Hippocampal formation (tissue), 2 donors: ENCODE results near the gene WASF3.
A peak's percentile ranks its signal among the peaks of the same experiment; 100 is the strongest.

Source experiments
- DNase-seq, 2 donors: peaks; one replicate each; lab custom pipeline; 2025; lab: John Stamatoyannopoulos, UW

WASF3 gene, protein sequence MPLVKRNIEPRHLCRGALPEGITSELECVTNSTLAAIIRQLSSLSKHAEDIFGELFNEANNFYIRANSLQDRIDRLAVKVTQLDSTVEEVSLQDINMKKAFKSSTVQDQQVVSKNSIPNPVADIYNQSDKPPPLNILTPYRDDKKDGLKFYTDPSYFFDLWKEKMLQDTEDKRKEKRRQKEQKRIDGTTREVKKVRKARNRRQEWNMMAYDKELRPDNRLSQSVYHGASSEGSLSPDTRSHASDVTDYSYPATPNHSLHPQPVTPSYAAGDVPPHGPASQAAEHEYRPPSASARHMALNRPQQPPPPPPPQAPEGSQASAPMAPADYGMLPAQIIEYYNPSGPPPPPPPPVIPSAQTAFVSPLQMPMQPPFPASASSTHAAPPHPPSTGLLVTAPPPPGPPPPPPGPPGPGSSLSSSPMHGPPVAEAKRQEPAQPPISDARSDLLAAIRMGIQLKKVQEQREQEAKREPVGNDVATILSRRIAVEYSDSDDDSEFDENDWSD

DNA sequence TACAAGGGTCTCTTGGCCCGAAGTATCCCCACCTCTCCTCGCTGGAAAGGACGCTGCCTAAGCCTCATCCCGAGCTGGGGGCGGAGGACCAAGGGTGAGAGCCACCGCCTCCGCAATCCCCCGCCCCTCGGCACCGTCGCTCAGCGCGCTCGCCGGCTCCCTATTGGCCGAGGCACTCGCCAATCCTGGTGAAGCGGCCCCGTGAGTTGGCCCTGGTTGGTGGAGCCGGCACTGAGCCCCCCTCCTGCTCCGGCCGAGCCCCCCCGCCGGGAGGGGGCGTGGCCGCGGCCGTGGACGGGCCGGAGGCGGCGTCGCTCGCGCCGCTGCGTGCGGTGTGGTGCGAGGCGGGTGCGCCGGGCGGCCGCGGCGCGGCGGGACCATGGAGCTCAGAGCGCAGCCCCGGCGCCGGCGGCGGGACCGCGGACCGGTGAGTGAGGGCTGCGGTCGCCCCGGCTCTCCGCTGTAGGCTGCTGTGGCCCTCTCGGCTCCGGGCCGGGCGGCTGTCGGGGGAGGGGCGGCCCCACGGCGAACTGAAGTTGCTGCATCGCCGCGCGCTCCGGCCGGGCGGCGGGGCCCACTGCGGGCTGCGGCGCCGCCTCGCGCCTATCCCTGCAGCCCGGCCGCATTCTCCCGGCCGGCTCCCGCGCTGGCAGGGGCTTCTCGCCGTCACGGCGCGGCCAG is at the start of gene WASF3:
TSS of gene WASF3 (plus strand) at position 291 of the 681 bp plus-strand sequence. CDS start 84,588 bp downstream, outside the sequence.
- DNase-seq = peak; percentile 93 to 95

DNA sequence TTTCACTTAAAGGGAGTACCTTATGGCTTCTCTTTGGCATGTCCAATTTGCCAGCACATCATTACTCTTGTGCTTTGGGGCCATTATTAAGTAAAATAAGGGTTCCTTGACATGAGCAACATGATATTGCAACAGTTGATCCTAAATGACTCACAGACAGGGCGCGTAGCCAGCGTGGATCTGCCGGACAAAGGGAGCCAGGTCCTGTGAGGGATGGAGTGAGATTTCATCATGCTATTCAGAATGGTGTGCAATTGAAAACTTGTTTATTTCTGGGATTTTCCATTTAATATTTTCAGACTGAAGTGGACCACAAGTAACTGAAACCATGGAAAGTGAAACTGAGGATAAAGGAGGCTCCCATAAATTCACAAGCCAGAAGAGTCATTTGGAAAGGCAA is 48.6 kb upstream of the WASF3 start:
- no peak for DNase-seq

DNA sequence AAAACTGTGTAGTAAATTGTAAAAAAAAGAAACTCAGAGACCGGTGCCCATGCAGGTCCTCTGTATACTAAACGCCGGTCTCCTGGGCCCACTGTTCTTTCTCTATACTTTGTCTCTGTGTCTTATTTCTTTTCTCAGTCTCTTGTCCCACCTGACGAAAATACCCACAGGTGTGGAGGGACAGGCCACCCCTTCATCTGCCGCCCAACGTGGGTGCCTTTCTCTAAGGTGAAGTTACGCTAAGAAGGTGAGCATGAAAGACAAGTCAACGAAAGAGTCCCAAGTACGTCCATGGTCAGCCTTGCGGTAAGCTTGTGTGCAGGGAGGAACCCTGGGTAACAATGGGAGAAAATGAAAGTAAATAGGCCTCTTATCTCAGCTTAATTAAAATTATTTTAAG is 48.0 kb upstream of the WASF3 start:
- no peak for DNase-seq

DNA sequence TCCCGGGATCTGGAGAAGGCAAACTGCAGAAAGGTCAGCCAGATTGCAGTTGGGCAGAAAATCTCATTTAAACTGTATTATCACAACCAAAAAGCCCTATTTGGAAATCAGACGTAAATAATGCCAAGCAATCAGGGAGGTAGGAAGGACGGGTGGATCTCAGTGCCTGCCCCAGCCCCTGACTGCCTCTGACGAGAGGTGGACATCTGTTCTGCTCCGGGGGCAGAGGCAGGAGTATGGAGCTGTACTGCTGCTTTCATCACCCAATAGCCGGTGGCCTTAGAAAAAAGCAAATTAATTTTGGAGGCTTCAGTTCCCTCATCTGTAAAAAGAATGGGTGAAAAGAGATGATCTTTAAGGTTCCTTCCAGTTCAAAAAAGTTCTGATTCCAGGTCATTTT is 43.6 kb upstream of the WASF3 start:
- no peak for DNase-seq

DNA sequence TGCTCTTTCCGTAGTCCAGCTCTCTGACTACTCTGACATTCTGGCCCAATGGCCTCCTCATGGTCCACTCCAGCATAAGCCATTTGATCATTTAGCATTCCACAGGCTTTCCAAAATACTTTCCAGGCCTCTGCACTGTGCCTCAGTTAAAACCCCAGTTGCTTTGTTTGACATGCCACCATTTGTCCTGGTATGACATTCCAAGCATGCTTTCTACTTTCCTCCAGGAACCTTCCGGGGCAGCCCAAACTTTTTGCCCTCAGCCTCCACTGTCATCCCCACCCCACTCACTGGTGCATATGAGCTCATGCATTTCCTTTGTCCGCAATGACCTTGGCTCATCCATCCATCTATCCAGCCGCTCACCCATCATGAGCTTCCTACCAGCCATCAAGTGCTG is 41.8 kb upstream of the WASF3 start:
- no peak for DNase-seq

DNA sequence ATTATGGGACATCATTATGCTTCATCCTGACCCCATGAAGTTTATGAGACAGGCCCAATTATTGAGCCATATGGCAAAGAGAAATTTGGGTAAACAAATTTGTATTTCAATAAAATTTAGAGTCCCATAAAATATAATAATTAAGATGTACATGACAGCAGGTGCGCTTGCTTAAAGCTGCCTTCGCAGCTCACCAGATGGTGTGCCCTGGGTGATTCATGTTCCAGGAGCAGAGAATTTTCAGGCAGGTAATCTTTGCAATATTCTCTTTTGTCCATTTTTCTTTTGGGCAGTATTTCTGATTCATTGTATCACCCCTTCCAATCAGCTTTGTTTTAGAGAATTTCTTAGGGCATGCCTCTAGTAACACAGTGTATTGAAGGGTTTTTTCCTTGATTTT is 39.5 kb upstream of the WASF3 start:
- no peak for DNase-seq

DNA sequence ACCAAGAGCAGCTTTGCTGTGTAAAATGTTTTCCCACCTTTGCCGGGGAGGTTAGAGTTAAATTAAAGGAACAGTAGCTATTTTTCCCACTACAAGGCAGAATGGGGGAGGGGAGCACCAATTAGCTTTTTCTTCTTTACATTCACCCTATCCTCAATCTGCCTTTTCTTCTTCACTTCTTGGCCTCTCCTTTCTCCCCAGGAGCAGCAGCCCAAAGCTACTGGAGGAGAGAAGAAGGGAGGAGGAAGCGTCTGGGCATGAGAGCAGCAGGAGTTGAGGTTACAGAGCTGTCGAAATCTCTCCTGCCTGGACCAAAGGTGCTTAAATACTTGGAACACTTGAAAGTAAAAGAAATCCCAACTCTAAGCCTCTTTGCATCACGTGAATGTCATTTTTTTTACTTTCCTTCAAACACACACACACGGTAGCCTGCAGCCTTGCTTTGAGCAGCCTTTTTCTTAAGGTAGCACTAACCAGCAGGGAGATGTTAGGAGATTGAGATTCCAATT is 39.0 kb upstream of the WASF3 start:
- no peak for DNase-seq

DNA sequence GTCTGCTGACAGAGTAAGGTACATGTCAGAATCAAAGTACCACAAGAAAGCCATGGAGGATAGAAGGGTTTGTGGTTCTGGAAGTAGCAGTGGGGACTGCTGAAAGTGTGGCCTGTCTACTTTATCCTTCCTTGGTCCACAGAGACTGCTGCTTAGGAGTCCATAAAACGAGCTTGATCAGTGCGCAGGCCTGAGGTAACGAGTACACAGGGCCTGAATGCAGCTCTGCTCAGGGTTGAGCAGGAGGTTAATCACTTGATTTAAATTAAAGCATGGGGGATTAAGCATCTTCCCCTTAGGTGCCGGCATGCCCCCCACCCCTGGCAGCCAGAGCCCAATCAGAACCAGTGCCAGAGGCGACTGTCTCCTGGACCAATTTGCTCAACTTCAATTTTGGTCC is 34.9 kb upstream of the WASF3 start:
- DNase-seq = no peak

DNA sequence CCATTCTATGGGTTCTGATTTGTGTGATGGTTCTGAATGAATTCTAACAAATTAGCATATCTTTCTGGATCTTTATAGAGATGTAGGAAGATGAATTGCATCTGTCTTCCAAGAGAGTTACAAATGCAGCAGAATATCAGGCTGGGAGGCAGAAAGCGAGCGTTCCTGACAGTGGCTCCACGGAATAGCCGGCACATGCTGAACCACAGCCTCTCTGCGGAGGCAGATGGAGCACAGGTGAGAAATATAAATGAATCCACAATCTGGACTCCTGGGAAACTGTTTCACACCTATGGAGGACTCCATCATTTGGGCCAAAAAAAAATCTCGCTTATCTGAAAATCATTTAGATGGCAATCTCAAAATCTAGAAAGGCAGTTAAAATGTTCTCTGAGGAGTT is 34.5 kb upstream of the WASF3 start:
- DNase-seq = no peak

DNA sequence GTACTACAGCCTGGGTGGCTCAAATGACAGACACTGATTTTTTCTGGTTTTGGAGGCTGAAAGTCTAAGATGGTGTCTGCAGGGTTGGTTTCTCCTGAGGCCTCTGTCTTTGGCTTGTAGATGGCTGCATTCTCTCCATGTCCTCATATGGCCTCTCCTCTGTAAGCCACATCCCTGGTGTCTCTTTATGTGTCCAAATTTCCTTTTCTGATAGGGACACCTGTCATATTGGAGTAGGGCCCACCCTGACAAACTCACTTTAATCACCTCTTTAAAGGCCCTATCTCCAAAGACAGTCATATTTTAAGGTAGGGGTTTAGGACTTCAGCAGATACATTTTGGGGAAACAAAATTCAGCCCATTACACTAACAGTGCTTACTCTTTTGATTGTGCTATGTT is 32.0 kb upstream of the WASF3 start:
- DNase-seq = no peak

DNA sequence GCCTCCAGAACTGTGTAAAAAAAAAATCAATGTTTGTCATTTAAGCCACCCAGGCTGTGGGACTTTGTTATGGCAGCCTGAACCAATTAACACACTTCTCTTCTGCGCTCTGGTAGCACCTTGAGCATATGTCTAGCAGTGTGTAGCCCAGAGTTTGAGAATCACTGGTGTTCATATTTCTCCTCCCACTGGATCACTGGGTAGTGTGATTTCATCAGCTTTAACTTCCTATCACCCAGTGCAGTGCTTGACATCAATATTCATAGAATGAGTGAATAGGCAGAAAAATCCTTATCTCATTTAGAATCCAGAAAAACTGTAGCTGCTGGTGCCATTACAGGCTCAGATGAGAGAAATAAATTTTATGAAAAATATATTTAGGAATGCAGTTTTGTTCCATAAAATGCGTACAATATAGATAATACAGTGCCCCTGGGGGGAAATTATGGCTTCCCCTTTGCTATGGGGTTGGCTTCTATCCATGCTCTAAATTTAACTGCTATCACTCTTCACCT is 30.7 kb upstream of the WASF3 start:
- no peak for DNase-seq

DNA sequence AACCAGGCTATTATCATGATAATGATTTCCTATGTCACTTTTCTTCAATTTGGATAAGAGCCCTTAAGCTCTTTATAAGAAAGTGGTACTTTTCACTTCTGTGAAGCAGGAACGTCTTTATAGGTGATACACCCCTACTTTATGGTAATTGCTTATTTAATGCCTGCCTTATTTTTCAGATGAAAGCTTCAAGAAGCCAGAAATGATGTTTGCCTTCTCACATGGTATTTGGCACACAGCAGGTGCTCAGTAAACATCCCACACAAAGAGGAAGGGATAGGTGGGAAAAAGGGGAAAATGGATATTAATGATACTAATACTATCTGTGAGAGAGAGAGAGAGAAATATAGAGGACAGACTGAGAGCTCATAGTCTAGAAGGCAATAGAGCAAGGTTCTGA is 29.0 kb upstream of the WASF3 start:
- DNase-seq = no peak

DNA sequence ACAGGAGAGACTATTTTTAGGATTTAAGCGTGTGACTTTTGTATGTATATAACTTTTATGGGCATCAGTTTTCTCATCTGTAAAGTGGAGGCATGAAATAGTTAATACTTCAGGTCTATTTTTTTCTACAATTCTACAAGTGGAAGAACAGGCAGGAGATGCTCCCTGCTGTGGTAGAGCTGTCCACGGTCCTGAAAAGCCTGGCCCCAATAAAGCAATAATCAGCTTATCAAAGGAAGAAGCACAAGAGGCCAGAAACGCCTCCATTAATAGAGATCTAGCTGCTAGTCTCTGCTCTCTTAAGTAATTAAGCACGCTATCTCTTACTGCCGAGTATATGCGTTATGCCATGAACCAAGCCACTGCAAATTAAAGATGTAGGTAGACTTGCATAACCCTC is 28.0 kb upstream of the WASF3 start:
- peak in 1 of 2 donors; percentile 1 for DNase-seq

DNA sequence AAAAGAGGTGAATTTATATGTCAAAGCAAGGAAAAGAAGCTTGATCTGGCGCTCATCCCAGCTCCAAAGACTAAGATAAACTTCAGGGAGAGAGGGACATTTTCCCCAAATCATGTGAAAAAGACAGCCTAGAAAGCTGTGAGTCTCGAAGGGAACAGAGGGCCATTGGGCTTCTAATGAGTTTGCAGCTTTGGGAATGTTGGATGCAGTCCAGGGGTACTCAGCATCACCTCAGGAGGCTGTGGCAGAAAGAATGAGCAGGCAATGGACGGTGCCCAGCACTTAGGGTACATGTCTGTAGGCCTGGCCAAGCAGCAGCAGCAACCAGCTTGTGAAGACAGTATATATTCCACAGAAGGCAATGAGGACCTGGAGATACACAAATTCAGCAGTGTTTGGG is 25.7 kb upstream of the WASF3 start:
- DNase-seq = no peak

DNA sequence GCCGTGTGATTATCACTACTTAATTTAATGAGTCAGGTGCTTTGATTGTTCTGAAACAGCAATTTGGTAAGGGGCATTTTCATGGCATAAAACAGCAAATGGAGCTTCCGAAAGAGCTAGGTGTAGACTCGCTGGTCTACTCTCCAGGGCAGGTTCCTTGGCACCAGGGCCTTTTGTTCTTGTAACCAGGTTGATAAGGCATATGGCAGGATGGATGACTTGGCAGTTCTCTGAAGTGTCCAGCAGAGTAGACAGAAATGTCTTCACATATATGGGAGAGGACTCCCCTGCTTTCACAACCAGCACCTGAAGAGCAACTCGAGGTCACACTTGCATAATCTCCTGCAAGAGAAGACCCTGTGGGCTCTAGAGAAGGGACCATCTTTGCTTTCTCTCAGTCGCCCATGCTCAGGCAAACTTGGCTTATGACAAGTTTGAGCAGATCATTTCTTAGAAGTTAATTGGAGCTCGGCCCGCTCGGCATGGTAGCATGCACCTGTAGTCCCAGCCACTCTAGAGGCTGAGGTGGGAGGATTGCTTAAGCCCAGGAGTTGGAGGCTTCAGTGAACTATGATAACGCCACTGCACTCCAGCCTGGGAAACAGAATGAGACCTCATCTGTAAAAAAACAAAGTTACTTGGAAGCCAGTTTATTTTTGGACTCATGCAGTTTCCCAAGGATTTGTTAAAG is 23.3 kb upstream of the WASF3 start:
- no peak for DNase-seq

DNA sequence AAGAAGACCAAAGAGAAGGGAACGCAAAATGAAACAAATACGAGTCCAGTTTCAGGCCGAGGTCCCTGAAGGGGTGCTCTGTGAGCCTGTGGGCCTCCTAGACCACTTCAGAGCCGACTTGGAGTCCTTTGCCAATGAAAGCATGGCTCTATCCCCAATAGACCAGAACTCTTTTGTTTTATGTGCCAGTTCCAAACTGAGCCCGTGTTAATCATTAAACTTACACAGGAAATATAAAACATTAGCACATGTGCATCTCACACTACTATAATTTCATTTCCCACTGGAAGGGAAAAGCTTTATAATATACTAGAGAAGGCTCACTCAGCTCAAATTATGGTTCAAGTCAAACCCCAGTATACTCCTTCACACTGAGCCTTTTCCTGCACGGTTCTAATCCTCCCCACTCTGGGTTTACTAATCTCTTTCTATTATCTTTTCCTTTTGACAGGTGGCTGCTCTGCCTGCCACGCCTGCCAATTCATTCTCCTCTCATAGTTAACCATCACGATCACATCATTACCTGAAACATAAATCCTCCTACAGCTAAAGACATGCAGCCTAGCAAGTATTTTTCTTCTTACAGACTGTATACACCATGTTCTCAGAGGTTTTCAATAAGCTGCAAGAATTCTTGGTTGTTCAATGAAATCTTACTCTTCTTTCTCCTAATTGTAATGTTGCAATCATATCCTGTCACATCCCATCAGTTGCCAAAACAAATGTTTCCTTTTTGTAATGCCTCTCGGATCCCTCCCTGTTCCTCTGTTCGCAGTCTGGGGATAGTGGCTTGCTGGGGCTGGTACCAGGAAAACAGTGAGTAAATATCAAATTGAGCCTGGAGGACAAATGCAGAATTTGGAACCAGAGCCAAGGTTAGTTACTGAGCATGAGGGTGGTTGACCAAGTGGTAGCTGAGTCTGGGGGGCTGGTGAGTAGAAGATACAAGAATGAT is 18.8 kb upstream of the WASF3 start:
- DNase-seq = no peak

DNA sequence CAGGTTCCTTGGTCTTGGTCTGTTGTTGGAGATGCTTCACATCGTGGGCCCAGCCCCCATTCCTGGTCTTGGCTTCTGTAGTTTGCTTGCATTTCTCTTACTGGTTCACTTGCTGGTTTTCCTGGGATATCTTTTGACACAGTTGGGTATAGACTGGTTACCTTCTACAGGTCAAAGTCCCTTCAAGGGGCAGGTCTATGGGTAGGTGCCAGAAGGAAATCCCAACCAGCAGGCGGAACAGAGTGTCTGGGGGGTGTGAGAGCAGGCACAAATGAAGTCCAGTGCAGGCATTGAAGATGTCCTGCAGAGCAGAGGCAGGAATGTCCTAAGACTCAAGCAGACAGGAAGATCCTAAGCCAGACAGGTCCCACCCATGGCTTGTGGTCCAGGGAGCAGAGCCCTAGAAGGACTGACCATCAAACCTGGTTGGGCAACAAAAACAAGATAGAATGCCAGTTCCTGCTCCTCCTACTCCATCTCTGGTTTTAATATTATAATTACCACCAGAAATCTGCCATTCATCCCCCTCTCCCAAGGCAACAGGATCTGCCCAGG is 17.7 kb upstream of the WASF3 start:
- no peak for DNase-seq

DNA sequence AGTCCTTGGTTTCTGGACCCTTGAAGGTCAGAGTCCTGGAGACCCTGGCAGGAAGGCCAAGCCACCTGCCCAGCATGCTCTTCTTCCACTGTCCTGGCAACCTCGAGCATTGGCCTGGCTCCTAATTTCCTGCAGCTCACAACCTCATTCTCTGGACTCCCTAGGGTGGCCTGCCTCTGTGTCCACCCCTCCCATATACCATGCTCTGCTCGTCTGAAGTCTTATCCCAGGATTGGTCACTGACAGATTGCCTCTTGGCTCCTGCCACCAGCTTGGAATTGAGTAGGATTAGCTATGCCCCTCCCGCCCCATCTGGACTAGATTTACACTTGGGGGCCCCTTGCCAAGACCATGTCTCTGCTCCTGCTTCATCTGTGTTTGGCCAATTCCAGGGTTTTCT is 17.1 kb upstream of the WASF3 start:
- no peak for DNase-seq

DNA sequence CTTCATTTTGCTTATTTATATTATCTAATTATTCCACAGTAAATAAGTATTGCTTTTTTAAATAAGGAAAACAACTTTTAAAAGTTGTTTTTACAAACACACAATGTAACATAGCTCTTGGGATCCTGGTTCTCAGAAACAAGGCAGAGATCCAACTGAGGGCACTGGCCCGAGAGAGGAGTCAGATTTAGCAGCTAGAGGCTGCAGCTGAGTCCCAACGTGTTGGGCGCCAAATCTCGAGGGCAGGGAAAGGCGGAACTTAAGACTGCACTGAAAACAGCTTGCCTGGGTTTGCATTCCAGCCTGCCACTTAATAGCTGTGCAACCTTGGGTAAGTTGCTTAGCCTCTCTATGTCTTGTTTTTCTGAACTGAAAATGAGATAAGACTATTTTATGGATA is 16.4 kb upstream of the WASF3 start:
- no peak for DNase-seq

DNA sequence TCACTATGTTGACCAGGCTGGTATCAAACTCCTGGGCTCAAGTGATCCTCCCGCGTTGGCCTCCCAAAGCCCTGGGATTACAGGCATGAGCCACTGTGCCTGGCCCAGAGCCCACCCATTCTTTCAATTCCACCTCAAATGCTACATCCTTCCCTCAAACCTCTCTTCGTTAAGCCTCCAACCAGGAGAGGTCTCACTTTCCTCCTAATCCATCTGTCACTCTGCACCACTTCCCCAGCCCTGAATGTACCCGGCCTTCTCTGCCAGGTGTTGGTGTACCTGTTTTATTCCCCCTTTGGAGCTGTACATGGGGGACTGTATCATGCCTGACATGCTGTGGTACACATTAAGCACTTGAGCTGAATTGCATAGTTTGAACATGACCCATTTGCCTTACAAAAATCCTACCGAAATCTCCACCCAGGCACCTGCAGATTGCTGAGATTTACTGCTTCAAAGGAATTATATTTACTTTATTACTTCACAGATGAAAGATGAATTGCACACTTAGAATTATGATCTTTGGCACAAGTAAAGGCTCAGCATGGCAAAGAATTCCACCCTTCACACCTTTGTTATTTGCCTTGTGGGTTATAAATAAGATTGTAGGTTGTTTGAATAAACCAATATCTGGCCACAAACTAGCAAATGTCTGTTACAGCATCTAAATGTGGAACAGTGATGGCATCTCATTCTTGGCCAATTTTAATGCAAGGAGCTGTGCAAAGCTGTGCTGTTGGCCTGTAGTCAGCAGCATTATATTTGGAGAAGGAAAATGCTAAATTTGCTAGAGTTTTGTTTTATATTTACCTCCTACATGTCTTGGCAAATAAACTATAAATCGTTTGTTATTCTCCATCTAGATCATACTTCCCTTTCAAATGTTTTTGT is 15.6 kb upstream of the WASF3 start:
- DNase-seq = peak in 1 of 2 donors; percentile 47
